GM11168 (cell line): ENCODE measurements around the gene ATRNL1.

Experiments
- in situ Hi-C: fragments of 300-500 bp; cut with MboI; formaldehyde crosslinking; loops from one replicate; pipeline ENCODE4 v1.12.0; 2022; ENCODE audit warnings: low sequenced_read_pairs; ENCODE audit not compliant: unreplicated experiment

ATRNL1 gene

GRCh38 chr10:115091161-115091560, 2.0 kb upstream of the ATRNL1 start:
- in situ Hi-C loops, result no loop called here

GRCh38 chr10:115092258-115092554, 959 bp upstream of the ATRNL1 start:
- in situ Hi-C loops, result no loop called here

- in situ Hi-C loops, result no loop called here
These were observed 445 bp upstream of the ATRNL1 start for GRCh38 chr10:115092555-115093285.

GRCh38 chr10:115093776-115094408, 727 bp downstream of the ATRNL1 start:
- in situ Hi-C loops, result no loop called here

- in situ Hi-C loops, result no loop called here
These were observed 1.4 kb downstream of the ATRNL1 start for GRCh38 chr10:115094416-115095140.

DNA sequence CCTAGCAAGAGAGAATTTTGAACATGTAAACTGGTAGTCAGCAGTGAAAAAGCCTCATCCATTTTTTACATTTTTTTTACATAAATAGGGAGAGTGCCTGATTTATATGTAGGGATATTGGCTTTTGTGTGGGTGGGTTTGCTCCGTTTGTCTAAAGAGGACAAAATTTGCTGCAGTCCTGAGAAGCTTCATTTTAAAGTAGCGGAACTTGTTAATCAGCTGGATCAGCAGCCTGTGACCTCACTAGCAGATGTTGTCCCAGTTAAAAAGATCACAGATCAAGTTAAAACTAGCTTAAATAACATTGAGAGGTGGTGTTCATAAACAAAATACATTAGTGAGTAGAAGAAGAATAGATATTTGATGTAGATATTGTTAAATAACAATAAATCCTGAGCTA, 2.6 kb downstream of the ATRNL1 start:
- in situ Hi-C loops, result no loop called here

- in situ Hi-C loops, result loop anchor here (25.0 kb wide), 1 partner anchor 216 kb away; no protein-coding TSS in a partner anchor
These were observed 10.5 kb downstream of the ATRNL1 start for GRCh38 chr10:115103700-115104099.

- in situ Hi-C loops, result loop anchor here (25.0 kb wide), 1 partner anchor 218 kb away; no protein-coding TSS in a partner anchor
These were observed 12.2 kb downstream of the ATRNL1 start for GRCh38 chr10:115105411-115105810.

DNA sequence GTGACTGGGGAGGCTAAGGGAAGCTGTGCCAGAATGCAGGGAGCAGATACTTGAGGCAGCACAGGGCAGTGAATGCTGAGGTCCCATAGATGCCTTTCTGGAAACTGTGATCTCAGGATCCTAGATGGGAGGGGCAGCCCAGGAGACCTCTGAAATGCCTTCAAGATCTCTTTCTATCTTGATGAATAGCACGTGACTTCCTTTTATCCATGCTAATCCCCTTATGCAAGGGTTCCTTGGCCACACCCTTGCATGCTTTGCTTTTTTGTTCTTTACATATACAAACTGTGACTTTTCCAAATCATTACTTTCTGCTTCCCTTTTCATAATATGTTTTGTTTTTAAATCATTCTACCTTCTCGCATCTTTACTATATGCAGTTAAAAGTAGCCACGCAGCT, 14.7 kb downstream of the ATRNL1 start:
- in situ Hi-C loops, result loop anchor here (25.0 kb wide), 1 partner anchor 221 kb away; no protein-coding TSS in a partner anchor

GRCh38 chr10:115117301-115117700, 24.1 kb downstream of the ATRNL1 start:
- in situ Hi-C loops, result loop anchor here (25.0 kb wide), 1 partner anchor 230 kb away; no protein-coding TSS in a partner anchor

GRCh38 chr10:115118346-115118745, 25.2 kb downstream of the ATRNL1 start:
- in situ Hi-C loops, result loop anchor here (25.0 kb wide), 1 partner anchor 231 kb away; no protein-coding TSS in a partner anchor

DNA sequence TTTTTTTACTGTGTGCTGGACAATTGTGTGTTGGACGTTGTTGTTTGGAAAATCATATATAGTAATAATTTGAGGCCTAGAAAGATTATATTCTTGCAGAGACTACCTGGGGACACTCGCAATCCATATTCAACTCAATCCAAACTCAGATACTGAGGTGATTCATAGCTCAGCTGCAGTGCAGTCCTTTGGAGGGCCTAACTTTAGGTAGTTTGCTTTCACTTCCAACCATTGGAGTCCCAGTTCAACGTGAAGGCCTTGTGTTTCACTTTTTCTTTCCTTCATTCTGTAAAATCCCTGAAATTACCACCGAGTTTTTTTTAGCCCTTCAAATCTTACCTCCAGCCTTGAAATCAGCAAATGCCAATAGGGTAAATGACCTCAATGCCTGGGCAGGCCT, 32.3 kb downstream of the ATRNL1 start:
- in situ Hi-C loops, result loop anchor here (25.0 kb wide), 1 partner anchor 287 kb away; no protein-coding TSS in a partner anchor

- in situ Hi-C loops, result loop anchor here (25.0 kb wide), 1 partner anchor 283 kb away; no protein-coding TSS in a partner anchor
These were observed 36.6 kb downstream of the ATRNL1 start for GRCh38 chr10:115129752-115130151.

DNA sequence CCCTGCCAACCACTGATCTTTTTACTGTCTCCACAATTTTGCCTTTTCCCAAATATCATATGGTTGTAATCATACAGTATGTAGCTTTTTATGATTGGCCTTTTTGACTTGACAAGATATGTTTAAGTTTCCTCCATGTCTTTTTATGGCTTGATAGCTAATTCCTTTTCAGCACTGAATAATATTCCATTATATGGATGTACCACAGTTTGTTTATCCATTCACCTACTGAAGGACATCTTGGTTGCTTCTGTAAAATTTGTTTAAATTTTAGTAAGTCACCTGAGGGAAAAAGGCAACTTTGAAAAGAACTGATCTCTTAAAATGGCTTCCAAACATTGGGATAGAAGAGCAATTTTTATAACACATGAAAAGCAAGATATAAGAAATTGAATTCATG, 43.5 kb downstream of the ATRNL1 start:
- in situ Hi-C loops, result loop anchor here (25.0 kb wide), 1 partner anchor 276 kb away; no protein-coding TSS in a partner anchor

DNA sequence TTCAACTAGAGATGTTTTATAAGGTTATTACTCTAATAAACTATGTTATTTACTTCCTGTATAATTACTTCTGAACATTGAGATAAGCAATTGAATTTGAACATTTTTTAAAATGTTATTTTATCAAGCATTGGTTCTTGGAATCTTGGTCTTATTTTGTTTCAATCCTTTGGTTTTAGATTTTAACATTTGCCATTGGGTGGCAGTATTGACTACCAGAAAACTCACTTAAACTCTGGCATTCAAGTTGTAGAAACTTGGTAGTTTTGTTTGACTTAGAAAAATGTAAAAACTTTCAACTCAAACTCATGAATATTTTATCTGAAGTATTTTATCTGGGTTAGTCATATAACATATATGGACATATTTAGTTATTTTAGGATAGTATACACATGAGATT, 48.1 kb downstream of the ATRNL1 start:
- in situ Hi-C loops, result loop anchor here (25.0 kb wide), 1 partner anchor 271 kb away; no protein-coding TSS in a partner anchor

- in situ Hi-C loops, result no loop called here
These were observed 64.2 kb downstream of the ATRNL1 start for GRCh38 chr10:115157357-115157756.

- in situ Hi-C loops, result no loop called here
These were observed 70.0 kb downstream of the ATRNL1 start for GRCh38 chr10:115163129-115163528.

- in situ Hi-C loops, result no loop called here
These were observed 71.1 kb downstream of the ATRNL1 start for GRCh38 chr10:115164220-115164619.

- in situ Hi-C loops, result no loop called here
These were observed 74.6 kb downstream of the ATRNL1 start for GRCh38 chr10:115167751-115168150.

DNA sequence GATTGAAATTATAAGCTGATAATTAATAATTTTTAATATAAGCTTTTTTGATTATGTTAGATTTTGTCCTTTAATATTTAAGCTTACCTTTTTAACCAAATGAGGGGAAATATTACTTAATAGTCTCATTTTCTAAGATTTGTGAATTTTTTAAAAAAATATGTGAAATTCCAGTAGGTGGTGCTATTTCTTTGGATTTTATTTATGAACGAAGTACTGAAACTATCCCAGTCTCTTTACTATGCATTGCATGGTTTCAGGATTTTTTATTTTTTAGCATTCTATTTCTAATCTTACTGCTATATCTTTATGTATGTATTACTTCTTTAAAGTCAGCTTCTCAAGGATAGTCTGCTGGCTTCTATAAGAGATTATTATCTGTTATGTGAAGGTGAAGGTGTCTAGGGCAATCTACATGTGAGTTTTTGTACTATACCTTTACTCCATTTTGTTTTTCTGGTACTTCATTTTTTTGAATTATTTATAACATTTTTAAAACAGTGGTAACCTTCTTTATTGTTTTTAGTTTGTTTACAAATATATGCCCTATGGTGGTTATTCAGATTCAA, 78.3 kb downstream of the ATRNL1 start:
- in situ Hi-C loops, result no loop called here
